HG03575 (cell line): ENCODE measurements around the gene KRT20.
"Not testable (repeated sequence)": the region's sequence is repeated elsewhere in the genome, so short reads cannot be mapped to it uniquely, and the experiment has no call there.

Source experiments
- ATAC-seq: cut with Tn5 transposase; IDR thresholded peaks from one replicate; pipeline ENCODE4 v1.9.1; 2021; ENCODE audit not compliant: unreplicated experiment, insufficient number of reproducible peaks, low FRiP score; ENCODE audit errors: extremely low read depth

Gene KRT20

DNA sequence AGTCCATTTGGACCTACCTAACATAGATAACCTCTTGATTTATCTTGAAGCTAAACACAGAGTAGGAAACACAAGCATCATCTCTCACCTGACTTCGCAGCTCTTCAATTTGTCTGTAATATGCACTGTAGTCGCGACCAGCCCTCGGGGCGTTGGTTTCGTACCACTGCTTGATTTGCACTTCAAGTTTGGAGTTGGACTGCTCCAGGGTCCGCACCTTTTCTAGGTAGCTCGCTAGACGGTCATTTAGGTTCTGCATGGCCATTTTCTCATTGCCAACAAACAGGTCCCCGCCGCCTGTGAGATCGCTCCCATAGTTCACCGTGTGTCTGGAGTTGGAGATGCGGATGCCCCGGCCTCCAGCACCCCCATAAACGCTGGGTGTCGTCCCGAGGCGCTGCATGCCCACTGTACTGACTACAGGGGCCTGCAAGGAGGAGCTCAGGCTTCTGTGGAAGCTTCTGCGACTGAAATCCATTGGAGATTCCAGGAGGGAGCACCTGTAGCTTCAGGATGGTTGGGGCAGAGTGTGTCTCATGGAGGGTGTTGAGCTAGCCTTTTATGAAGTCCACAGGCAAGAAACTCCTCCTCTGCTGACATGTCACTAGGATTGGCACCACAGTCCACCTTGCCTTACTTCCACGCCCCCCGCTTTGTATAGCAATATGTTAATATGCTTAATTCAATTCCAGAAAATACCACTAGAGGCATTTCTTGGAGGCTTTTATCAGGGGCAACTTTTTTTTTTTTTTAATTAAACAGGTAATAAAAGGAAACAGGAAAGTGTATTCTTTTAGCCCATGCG lies at the start of gene KRT20:
TSS of gene KRT20 (minus strand) at position 535 of the 805 bp plus-strand sequence. CDS start at position 478, 57 bp downstream.
- ATAC-seq = no peak

DNA sequence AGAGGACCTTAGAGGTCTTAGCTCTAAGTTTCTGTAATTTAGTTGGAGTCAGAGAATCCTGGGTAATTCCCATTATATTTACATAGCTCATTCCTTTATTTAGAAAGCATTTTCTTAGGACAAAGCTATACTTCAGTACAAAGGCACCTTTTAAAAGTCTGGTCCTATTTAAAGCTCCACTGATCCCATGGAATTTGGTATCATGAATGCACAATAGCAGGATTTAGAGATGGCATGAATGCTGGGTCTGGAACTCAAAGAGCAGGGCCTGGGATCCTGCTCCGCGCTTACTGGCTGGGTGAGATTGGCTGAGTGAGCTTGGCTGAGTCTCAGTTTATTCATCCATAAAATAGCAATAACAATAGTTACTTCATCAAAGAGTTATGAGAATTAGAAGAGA lies 47.6 kb upstream of the KRT20 start:
- no peak for ATAC-seq

GRCh38 chr17:40931311-40931710 lies 46.3 kb upstream of the KRT20 start:
- no peak for ATAC-seq

GRCh38 chr17:40926341-40926740 lies 41.3 kb upstream of the KRT20 start:
- ATAC-seq = no peak

DNA sequence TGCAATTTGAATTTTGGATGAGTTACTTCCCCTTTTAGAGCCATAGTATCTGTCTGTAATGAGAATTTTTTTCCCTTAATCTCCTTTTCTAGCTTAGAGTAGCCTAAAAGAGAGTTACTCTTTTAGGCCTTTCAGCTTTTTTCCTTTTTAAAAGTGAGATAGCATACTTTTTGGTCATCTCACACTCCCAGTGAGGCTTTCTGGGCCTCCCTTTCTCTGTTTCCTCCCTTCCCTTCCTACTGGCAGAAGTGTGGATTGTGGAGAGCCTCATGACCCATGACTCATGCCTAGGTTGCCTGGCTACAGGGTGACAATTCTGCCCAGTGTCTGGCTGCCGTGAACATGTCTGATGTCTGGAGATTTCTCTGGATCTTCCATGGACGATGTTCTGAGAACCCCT lies 37.2 kb upstream of the KRT20 start:
- ATAC-seq = no peak

DNA sequence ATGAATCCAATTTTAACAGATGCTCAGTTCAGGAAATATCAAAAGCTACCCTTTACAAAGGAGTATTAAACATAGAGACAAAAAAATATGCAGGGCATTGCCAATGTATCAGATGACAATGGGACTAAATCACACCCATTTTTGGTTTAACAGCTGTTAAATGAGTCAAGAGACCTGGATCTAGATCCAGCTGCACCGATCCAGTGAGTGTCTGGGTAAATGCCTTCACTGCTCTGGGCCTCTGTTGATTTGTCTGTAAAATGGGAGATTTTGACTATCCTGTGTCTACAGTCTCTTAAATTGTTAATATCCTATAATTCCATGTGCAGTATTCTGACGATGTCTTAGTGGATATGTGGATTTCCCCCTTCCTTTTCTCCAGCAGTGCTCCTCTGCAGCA lies 36.0 kb upstream of the KRT20 start:
- no peak for ATAC-seq

DNA sequence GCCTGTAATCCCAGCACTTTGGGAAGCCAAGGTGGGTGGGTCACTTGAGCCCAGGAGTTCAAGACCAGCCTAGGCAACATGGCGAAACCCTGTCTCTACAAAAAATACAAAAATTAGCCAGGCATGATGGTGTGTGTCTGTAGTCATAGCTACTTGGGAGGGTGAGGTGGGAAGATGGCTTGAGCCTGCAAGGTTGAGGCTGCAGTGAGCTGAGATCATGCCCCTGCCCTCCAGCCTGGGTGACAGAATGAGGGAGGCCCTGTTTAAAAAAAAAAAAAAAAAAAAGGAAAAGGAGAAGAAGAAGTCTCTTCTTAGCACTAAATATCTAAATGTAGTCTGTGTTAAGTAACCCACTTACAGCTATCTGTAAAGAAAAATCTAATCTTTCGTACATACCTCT lies 32.1 kb upstream of the KRT20 start:
- ATAC-seq = not testable (repeated sequence)

- ATAC-seq = no peak
Measured at GRCh38 chr17:40916366-40916765, 31.3 kb upstream of the KRT20 start.

GRCh38 chr17:40915721-40916256 lies 30.7 kb upstream of the KRT20 start:
- ATAC-seq = no peak

DNA sequence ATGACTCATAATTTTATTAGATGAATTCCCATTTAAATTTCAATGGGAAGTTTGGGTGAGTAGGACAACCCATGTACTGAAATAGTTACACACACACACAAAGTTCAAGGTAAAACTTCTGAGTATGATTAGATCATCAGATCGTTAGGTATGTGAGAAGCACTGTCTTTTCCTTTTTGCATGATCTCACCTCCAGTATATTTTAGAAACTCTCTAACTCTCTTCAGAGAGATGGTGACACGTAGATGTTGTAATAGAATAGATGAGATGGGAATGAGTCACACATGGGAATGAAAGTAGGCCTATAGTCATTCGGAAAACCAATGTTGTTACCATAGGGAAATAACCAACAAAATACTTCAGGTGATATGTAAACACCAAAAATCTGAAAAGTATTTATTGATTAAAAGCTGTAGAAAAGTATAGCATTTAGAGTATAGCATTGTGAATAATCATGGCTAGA lies 30.2 kb upstream of the KRT20 start:
- ATAC-seq = no peak

- ATAC-seq = no peak
Measured at GRCh38 chr17:40914075-40914855, 29.2 kb upstream of the KRT20 start.

- ATAC-seq = no peak
Measured at GRCh38 chr17:40912486-40913210, 27.6 kb upstream of the KRT20 start.

- ATAC-seq = no peak
Measured at GRCh38 chr17:40910441-40910841, 25.4 kb upstream of the KRT20 start.

DNA sequence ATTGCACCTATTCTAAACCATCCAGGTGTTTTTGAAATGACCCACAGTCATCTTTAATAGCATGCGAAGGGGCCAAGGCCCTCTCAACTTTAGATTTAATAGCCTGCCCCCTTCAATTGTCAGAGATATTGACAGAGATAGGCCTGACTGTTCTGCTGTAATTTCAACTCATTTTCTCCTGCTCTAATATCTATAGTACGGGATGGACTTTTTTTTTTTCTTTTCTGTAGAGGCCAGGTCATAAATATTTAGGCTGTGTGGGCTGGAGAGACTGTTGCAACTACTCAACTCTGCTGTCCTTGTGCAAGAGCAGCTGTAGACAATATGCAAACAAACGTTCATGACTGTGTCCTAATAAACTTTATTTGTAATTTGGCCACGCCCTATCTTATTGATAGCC lies 24.7 kb upstream of the KRT20 start:
- ATAC-seq = no peak

- ATAC-seq = no peak
Measured at GRCh38 chr17:40909351-40909750, 24.3 kb upstream of the KRT20 start.

DNA sequence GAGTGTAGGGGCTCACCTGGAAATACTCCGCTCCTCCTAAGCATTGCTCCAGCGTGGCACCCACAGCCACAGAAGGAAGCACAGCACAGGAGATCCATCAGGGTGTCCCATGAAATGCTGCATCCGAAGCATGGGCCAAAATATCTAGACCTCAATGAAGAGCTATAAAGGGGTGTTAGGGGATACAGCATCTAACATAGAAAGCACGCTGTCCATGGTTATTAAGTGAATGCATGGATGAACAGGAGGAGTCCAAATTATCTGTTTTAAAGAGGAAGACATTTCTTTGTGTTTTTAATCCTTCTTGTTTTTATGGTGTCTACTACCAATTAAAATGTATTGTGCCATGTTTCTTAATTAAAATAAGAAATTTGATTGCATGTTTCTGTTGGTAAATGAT lies 21.6 kb upstream of the KRT20 start:
- no peak for ATAC-seq

DNA sequence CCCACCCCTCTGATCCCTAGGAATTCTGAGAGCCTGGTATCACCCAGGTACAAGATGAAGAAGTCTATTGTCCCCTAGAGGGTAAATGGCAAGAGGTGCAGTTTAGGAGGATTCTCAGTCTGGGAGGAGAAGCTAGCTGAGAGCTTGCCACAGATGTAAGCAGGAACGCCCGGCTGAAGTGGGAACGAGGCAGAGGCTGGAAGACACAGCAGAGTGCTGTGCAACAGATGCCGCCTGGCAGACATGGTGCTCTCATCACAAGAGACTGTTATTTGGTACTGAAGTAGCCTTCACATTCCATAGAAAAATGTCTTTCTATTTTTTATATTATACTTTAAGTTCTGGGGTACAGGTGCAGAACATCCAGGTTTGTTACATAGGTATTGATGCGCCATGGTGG lies 20.3 kb upstream of the KRT20 start:
- ATAC-seq = no peak

DNA sequence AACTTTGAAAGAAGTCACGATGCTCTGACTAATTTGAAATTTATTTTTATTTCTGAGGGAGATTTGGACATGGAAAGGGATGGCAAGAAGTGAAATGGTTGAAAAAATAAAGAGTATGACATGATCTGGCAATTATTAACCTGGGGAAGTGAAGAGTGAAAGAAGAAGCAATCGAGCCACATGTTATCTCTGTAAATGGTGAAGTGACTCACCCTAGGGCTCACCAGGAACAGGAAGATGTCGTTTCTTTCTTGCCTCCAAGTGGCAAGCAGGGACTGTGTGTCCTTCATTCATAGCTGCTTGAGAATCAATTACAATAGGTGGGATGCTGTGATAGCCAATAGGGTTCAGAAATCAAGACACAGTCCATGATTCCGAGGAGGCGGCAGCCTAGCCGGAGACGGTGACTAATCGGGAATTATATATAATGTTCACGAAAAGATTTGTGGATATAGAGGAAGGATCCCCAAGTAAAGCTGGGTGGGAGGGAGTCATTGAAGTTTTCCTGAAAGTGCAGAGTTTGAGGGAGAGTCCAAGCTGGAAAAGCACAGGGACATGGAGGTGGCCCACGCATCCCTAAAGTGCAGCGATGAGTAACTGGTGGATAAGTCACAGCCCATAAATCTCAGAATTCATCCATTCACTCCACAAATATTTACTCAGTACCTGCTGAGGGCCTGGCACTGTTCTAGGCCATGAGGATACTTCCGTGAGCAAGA lies 18.2 kb upstream of the KRT20 start:
- ATAC-seq = no peak

DNA sequence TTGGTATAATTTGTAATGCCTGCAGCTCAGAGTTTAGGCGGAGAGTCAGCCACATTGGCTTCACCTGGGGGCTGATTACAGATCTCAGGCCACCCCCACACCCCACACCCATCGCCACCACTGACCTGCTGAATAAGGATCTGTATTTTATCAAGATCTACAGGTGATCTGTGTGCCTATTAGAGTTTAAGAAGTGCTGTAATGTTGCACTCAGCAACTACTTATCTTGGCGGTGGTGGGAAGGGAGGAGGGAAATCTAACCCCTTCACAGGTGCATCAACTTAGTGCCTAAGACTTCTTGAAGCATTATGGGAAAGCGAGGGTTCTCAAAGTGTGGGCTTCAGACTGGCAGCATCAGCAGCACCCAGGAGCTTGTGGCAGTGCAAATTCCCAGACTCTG lies 17.5 kb upstream of the KRT20 start:
- ATAC-seq = no peak
